Brain microvascular endothelial cell (primary cell): ENCODE measurements around the gene TLK1.

Experiments
- DNase-seq: peaks from one replicate; pipeline ENCODE4 v3.0.0-alpha.2; 2020
- H3K27ac ChIP-seq: fragments of 250-450 bp; sonication (Bioruptor Pico); 2 replicates; pipeline ENCODE4 v1.5.1; 2020; ENCODE audit warnings: mild to moderate bottlenecking, moderate library complexity
- H3K27me3 ChIP-seq: fragments of 250-450 bp; sonication (Bioruptor Pico); replicated peaks from 2 replicates; pipeline ENCODE4 v1.5.1; 2020; ENCODE audit warnings: mild to moderate bottlenecking
- H3K36me3 ChIP-seq: fragments of 250-450 bp; sonication (Bioruptor Pico); replicated peaks from 2 replicates; pipeline ENCODE4 v1.5.1; 2020; ENCODE audit warnings: mild to moderate bottlenecking
- H3K4me3 ChIP-seq: 2 replicates; pipeline ENCODE4 v1.5.1; 2011; ENCODE audit warnings: low read depth, mild to moderate bottlenecking, control low read depth, low read length, moderate library complexity
- in situ Hi-C: cut with HindIII; loops from 2 replicates; pipeline ENCODE4 v1.10.0; 2017; ENCODE audit warnings: low sequenced_read_pairs, low pct_ligation_motif_present
- TF ChIP-seq, protein P1 (sequence below): IDR thresholded peaks from 2 replicates; pipeline ENCODE4 v1.5.1; 2011; ENCODE audit warnings: low read depth, mild to moderate bottlenecking, moderate library complexity, low read length, control low read depth, inconsistent platforms; ENCODE audit errors: missing control alignments

TLK1 gene

DNA sequence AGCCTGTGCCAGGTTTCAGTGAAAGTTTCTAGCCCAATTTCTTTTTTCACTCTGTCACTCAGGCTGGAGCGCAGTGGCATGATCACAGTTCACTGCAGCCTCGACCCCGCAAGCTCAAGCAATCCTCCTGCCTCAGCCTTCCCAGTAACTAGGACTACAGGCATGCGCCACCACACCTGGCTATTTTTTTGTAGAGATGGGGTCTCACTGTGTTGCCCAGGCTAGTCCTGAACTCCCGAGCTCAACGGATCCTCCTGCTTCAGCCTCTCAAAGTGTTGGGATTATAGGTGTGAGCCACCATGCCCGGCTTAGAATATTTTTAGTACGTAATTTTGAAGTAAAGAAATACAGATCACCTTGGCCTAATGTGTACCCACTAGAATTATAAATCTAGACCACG lies 144.6 kb downstream of the TLK1 start:
- TF ChIP-seq, protein P1, sequence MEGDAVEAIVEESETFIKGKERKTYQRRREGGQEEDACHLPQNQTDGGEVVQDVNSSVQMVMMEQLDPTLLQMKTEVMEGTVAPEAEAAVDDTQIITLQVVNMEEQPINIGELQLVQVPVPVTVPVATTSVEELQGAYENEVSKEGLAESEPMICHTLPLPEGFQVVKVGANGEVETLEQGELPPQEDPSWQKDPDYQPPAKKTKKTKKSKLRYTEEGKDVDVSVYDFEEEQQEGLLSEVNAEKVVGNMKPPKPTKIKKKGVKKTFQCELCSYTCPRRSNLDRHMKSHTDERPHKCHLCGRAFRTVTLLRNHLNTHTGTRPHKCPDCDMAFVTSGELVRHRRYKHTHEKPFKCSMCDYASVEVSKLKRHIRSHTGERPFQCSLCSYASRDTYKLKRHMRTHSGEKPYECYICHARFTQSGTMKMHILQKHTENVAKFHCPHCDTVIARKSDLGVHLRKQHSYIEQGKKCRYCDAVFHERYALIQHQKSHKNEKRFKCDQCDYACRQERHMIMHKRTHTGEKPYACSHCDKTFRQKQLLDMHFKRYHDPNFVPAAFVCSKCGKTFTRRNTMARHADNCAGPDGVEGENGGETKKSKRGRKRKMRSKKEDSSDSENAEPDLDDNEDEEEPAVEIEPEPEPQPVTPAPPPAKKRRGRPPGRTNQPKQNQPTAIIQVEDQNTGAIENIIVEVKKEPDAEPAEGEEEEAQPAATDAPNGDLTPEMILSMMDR: no peak
- H3K27ac ChIP-seq: no peak overlapping the region
- DNase-seq: no peak
- in situ Hi-C loops: no loop called here
- H3K27me3 ChIP-seq: no peaks in the 10 kb centered on the region
- H3K36me3 ChIP-seq: peaks cover 3% of the 10 kb centered on the region
- no peak overlapping the region for H3K4me3 ChIP-seq

DNA sequence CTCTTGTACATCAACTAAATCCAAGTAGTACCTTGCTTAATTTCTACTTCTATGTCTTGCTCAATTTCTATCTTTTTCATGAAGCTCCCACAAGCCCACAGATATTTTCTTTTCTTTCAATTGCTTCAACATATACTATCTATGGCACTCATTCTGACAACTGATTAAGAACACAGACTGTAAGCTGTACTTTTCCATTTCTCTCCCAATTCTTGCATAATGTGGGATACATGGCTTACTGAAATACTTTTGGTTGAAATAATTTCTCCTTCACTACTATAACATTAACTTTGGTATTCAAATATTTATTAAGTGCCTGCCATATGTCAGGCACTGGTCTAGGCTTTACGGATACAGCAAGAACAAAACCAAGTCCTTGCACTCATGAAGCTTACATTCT lies 146.8 kb downstream of the TLK1 start:
- Histone ChIP-seq H3K4me3 (no peak overlapping the region), H3K27me3 (no peaks in the 10 kb centered on the region), H3K27ac (no peak overlapping the region), H3K36me3 (peaks cover 3% of the 10 kb centered on the region)
- no peak for DNase-seq
- TF ChIP-seq, protein P1: no peak
- in situ Hi-C loops: no loop called here

DNA sequence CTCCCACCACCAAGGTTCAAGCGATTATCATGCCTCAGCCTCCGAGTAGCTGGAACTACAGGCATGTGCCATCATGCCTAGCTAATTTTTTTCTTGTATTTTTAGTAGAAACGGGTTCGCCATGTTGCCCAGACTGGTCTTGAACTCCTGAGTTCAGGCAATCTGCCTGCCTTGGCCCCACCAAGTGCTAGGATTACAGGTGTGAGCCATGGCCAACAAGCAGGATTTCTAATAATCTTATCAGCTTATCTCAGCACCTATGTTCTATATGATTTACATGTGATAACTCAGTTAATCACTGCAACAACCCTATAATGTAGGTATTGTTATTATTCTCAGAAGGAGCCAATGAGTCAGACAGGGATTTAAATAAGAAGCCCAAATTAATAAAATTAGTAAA lies 151.3 kb downstream of the TLK1 start:
- H3K36me3 ChIP-seq: peaks cover 7% of the 10 kb centered on the region
- in situ Hi-C loops: no loop called here
- no peak overlapping the region for H3K4me3 ChIP-seq
- no peak for DNase-seq
- H3K27me3 ChIP-seq: no peaks in the 10 kb centered on the region
- TF ChIP-seq, protein P1: no peak
- H3K27ac ChIP-seq: no peak overlapping the region

DNA sequence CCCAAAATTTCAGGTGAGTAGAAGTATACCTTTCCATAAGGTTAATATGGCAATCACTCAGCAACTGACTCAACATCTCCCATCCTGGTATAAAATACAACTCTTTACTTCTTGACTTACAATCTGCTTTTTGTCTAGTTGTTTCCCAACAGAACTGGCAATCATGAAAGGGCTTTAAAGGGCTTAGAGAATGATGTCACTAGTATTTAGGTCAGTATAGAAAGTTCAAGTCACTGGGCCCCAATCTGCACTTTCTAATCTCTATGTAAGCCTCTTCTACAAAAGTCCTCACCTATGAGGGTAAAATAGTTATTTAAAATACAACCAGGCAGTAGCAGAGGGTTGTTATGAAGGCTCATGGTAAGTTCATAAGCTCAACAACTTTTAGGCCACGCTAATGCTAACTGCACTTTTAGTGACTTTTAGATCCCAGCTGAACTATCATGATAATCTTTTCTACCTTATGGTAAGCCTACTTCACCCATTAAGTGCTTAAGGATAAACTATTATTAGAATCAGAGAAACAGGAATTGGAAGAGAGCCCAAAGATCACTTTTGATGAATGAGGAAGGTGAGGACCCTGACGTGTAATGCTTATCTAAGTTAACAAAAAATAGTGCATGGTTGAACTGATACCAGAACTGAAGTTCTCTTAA lies 152.0 kb downstream of the TLK1 start:
- in situ Hi-C loops: no loop called here
- H3K27ac ChIP-seq: no peak overlapping the region
- H3K36me3 ChIP-seq: peaks cover 7% of the 10 kb centered on the region

DNA sequence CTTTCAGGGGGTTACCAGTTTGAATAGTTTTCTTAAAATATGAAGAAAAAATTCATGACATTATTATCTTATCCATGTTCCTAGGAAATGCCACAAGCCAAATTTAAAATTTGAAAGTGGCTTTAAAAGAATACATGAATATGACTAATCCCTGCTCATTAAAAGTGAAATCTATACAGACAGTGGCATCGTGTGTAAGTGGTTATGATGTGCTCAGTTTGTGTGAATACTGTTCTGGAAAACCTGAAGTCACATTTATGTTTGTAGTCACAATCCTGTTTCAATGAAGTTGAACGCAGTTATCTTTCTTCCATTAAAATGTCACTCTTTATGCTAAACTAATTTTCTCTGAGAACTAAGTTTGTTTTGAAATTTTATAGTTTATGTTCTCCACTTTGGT lies 155.9 kb downstream of the TLK1 start:
- TF ChIP-seq, protein P1: no peak
- H3K4me3 ChIP-seq: no peak overlapping the region

More for the DNA sequence above, 152.0 kb downstream of the TLK1 start:
- no peak overlapping the region for H3K4me3 ChIP-seq
- no peaks in the 10 kb centered on the region for H3K27me3 ChIP-seq
- no peak for DNase-seq
- TF ChIP-seq, protein P1: no peak

DNA sequence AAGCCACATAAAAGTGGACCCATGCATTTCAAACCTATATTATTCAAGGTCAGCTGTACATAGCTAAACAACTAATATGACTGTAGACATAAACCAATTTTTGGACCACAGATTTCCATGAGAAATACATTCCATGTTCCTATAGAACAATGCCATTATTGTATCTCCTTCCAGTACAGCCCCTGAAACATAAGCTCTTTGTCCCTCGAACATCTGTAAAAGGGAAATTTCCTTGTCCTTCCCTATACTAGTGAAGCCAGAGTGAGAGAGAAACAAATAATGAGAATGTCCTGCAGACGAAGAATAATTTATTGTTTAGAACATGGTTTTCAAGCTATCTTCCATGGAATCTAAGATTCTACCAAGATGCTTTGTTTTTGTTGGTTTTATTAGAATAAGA lies 156.3 kb downstream of the TLK1 start:
- TF ChIP-seq, protein P1: no peak
- DNase-seq: no peak
- Histone ChIP-seq H3K27me3 (no peaks in the 10 kb centered on the region), H3K4me3 (no peak overlapping the region), H3K27ac (no peak overlapping the region), H3K36me3 (peaks cover 7% of the 10 kb centered on the region)
- in situ Hi-C loops: no loop called here

More for the DNA sequence above, 155.9 kb downstream of the TLK1 start:
- in situ Hi-C loops: no loop called here
- Histone ChIP-seq H3K27me3 (no peaks in the 10 kb centered on the region), H3K36me3 (peaks cover 7% of the 10 kb centered on the region), H3K27ac (no peak overlapping the region)
- no peak for DNase-seq
